H1 (cell line): Measurements from ENCODE around the gene MEGF11. TPM values are rescaled to one million over a fixed set of nuclear protein-coding genes. Genes with fewer than 3 reads are reported as not detected.

Source experiments
- CTCF ChIA-PET: fragments of 300-600 bp; sonication (Branson Sonifier 250); formaldehyde crosslinking; loops from one replicate; lab custom pipeline; 2021; ENCODE audit not compliant: partially characterized antibody; lab: Charles Lee
- POLR2A ChIA-PET: fragments of 300-600 bp; sonication (Branson Sonifier 250); formaldehyde crosslinking; loops from one replicate; lab custom pipeline; 2021; ENCODE audit warnings: inconsistent platforms; ENCODE audit not compliant: partially characterized antibody; lab: Charles Lee
- DNase-seq, 2 experiments: peaks; one replicate each; pipeline versions ENCODE4 v3.0.0 to v3.0.0-alpha.2; 2010 to 2022; ENCODE audit warnings: low spot score in 2 of 2, low read depth in 1 of 2, mixed read lengths in 1 of 2
- FAIRE-seq: peaks from 2 replicates; lab custom pipeline; 2011; peaks lifted over from hg19 to GRCh38; lab: Jason Lieb, UNC
- H2AFZ ChIP-seq: 2 replicates; pipeline ENCODE4 v1.8.1; 2012; ENCODE audit warnings: low read length, inconsistent platforms
- H2AK5ac ChIP-seq: 2 replicates; pipeline ENCODE4 v1.6.1; 2013; ENCODE audit warnings: low read depth, low read length
- H2BK120ac ChIP-seq: replicated peaks from 2 replicates; pipeline ENCODE3; 2013; ENCODE audit warnings: low read depth, low read length, inconsistent platforms
- H2BK12ac ChIP-seq: 2 replicates; pipeline ENCODE4 v1.6.1; 2013; ENCODE audit warnings: low read depth, low read length
- H2BK15ac ChIP-seq: 2 replicates; pipeline ENCODE4 v1.6.1; 2013; ENCODE audit warnings: low read length
- H2BK20ac ChIP-seq: 2 replicates; pipeline ENCODE4 v1.6.1; 2013; ENCODE audit warnings: low read length
- H2BK5ac ChIP-seq: 2 replicates; pipeline ENCODE4 v1.6.1; 2013; ENCODE audit warnings: low read depth, low read length
- H3K14ac ChIP-seq: 2 replicates; pipeline ENCODE4 v1.6.1; 2013; ENCODE audit warnings: inconsistent platforms; ENCODE audit not compliant: insufficient read length
- H3K18ac ChIP-seq: 2 replicates; pipeline ENCODE4 v1.6.1; 2013; ENCODE audit warnings: low read length; ENCODE audit errors: extremely low read depth
- H3K23ac ChIP-seq: 2 replicates; pipeline ENCODE4 v1.6.1; 2013; ENCODE audit warnings: inconsistent platforms; ENCODE audit not compliant: insufficient read length
- H3K23me2 ChIP-seq: 2 replicates; pipeline ENCODE4 v1.6.1; 2013; ENCODE audit warnings: low read depth, low read length
- H3K27ac ChIP-seq: 2 replicates; pipeline ENCODE4 v1.6.1; 2011; ENCODE audit warnings: low read depth, low read length, inconsistent platforms
- H3K27me3 ChIP-seq, 4 experiments: replicated peaks in 1 of 4; 1 replicate in 1 of 4; 2 replicates in 3 of 4; pipeline versions ENCODE4 v1.6.1 to v1.8.1; 2011 to 2013; ENCODE audit warnings: low read length in 3 of 4, mild to moderate bottlenecking in 3 of 4, inconsistent platforms in 2 of 4, mixed read lengths in 2 of 4, moderate library complexity in 1 of 4; ENCODE audit not compliant: control insufficient read depth in 3 of 4, insufficient read depth in 3 of 4; ENCODE audit errors: extremely low read depth in 1 of 4
- H3K36me3 ChIP-seq, 4 experiments: 2 replicates each; pipeline versions ENCODE4 v1.6.1 to v1.8.1; 2011 to 2013; ENCODE audit warnings: mild to moderate bottlenecking in 4 of 4, low read length in 3 of 4, moderate library complexity in 2 of 4, control low read depth in 1 of 4, inconsistent platforms in 1 of 4; ENCODE audit not compliant: insufficient read depth in 4 of 4, control insufficient read depth in 2 of 4
- H3K4ac ChIP-seq: replicated peaks from 2 replicates; pipeline ENCODE3; 2013; ENCODE audit warnings: low read length, low read depth, mixed read lengths, inconsistent platforms; ENCODE audit not compliant: insufficient read length
- H3K4me1 ChIP-seq, 4 experiments: replicated peaks in 1 of 4; 1 replicate in 1 of 4; 2 replicates in 3 of 4; pipeline versions ENCODE4 v1.6.1 to v1.8.1; 2011 to 2013; ENCODE audit warnings: low read length in 3 of 4, inconsistent platforms in 2 of 4, mixed read lengths in 1 of 4; ENCODE audit not compliant: insufficient read depth in 4 of 4, control insufficient read depth in 3 of 4
- H3K4me2 ChIP-seq, 2 experiments: 2 replicates each; pipeline versions ENCODE4 v1.6.1 to v1.8.1; 2011 to 2013; ENCODE audit warnings: low read depth in 2 of 2, low read length in 2 of 2, control low read depth in 1 of 2, inconsistent platforms in 1 of 2, mild to moderate bottlenecking in 1 of 2; ENCODE audit not compliant: insufficient read depth in 1 of 2
- H3K4me3 ChIP-seq, 4 experiments: fragments of 200-600, 300-600 bp in 1 of 4; sonication (generic), shearing (Covaris generic), sonication (Bioruptor Twin) in 1 of 4; 2 replicates each; pipeline versions ENCODE4 v1.5.1 to v1.8.1; 2011 to 2016; ENCODE audit warnings: low read length in 4 of 4, low read depth in 3 of 4, control low read depth in 2 of 4, inconsistent platforms in 2 of 4, mild to moderate bottlenecking in 2 of 4, mixed read lengths in 1 of 4, moderate library complexity in 1 of 4; ENCODE audit not compliant: insufficient read depth in 2 of 4; ENCODE audit errors: extremely low read depth in 1 of 4
- H3K56ac ChIP-seq: replicated peaks from 2 replicates; pipeline ENCODE3; 2013; ENCODE audit warnings: low read depth, mild to moderate bottlenecking, mixed read lengths, low read length, inconsistent platforms; ENCODE audit not compliant: insufficient read length
- H3K79me1 ChIP-seq: 2 replicates; pipeline ENCODE4 v1.6.1; 2013; ENCODE audit warnings: low read depth, low read length, control low read depth
- H3K79me2 ChIP-seq, 2 experiments: 2 replicates each; pipeline versions ENCODE4 v1.6.1 to v1.8.1; 2012 to 2013; ENCODE audit warnings: low read length in 2 of 2, mild to moderate bottlenecking in 2 of 2, inconsistent platforms in 1 of 2; ENCODE audit not compliant: insufficient read depth in 2 of 2, control insufficient read depth in 1 of 2
- H3K9ac ChIP-seq, 4 experiments: replicated peaks in 1 of 4; 1 replicate in 1 of 4; 2 replicates in 3 of 4; pipeline versions ENCODE4 v1.6.1 to v1.8.1; 2011 to 2013; ENCODE audit warnings: low read depth in 3 of 4, low read length in 3 of 4, control low read depth in 2 of 4, mild to moderate bottlenecking in 2 of 4, moderate library complexity in 2 of 4, inconsistent platforms in 1 of 4; ENCODE audit errors: extremely low read depth in 1 of 4
- H3K9me3 ChIP-seq, 2 experiments: 2 replicates each; pipeline versions ENCODE4 v1.6.1 to v1.8.1; 2012 to 2013; ENCODE audit warnings: mild to moderate bottlenecking in 2 of 2, moderate library complexity in 2 of 2, control low read depth in 1 of 2, inconsistent platforms in 1 of 2, low read depth in 1 of 2, low read length in 1 of 2, mixed read lengths in 1 of 2; ENCODE audit not compliant: insufficient read depth in 2 of 2
- H4K20me1 ChIP-seq, 2 experiments: replicated peaks in 1 of 2; 2 replicates each; pipeline versions ENCODE3 to v1.8.1; 2011 to 2013; ENCODE audit warnings: inconsistent platforms in 2 of 2, low read length in 2 of 2, mild to moderate bottlenecking in 1 of 2; ENCODE audit not compliant: insufficient read depth in 2 of 2, control insufficient read depth in 1 of 2
- H4K5ac ChIP-seq: 2 replicates; pipeline ENCODE4 v1.6.1; 2013; ENCODE audit warnings: low read length, low read depth, mixed read lengths, inconsistent platforms; ENCODE audit not compliant: insufficient read length
- H4K8ac ChIP-seq: 2 replicates; pipeline ENCODE4 v1.8.0; 2013; ENCODE audit warnings: mild to moderate bottlenecking, moderate library complexity, low read length, inconsistent platforms; ENCODE audit not compliant: insufficient read depth; ENCODE audit errors: extremely low read depth
- H4K91ac ChIP-seq: replicated peaks from 2 replicates; pipeline ENCODE3; 2013; ENCODE audit warnings: low read length, mixed read lengths, inconsistent platforms; ENCODE audit not compliant: insufficient read length
- BRCA1 ChIP-seq: IDR thresholded peaks from 2 replicates; pipeline ENCODE4 v1.6.1; 2012; ENCODE audit warnings: low read depth, low read length, improper control_type of control experiment
- HDAC2 ChIP-seq, 2 experiments: fragments of 300-600 bp in 1 of 2; sonication (generic) in 1 of 2; IDR thresholded peaks; 2 replicates each; pipeline ENCODE4 v1.6.1; 2011 to 2012; ENCODE audit warnings: low read depth in 2 of 2, low read length in 2 of 2, mild to moderate bottlenecking in 2 of 2, moderate library complexity in 2 of 2, borderline replicate concordance in 1 of 2, inconsistent platforms in 1 of 2
- HDAC6 ChIP-seq: IDR thresholded peaks from one replicate; pipeline ENCODE4 v1.7.1; 2012; ENCODE audit warnings: low read depth, mild to moderate bottlenecking, inconsistent platforms, low read length, moderate library complexity
- RAD21 ChIP-seq, 2 experiments: IDR thresholded peaks in 1 of 2; conservative IDR thresholded peaks in 1 of 2; 2 replicates each; pipeline ENCODE4 v1.6.1; 2011; ENCODE audit warnings: low read depth in 2 of 2, low read length in 2 of 2, improper control_type of control experiment in 1 of 2, inconsistent platforms in 1 of 2, mild to moderate bottlenecking in 1 of 2, moderate library complexity in 1 of 2
- RXRA ChIP-seq: IDR thresholded peaks from 2 replicates; pipeline ENCODE4 v1.6.1; 2011; ENCODE audit warnings: low read depth, mild to moderate bottlenecking, low read length, moderate library complexity; ENCODE audit not compliant: insufficient read depth
- TBP ChIP-seq: IDR thresholded peaks from 2 replicates; pipeline ENCODE4 v1.6.1; 2011; ENCODE audit warnings: low read depth, low read length, improper control_type of control experiment
- TEAD4 ChIP-seq: IDR thresholded peaks from 2 replicates; pipeline ENCODE4 v1.6.1; 2012; ENCODE audit warnings: low read depth, low read length, inconsistent platforms, mixed read lengths
- polyA plus RNA-seq, 7 experiments: library from polyadenylated mRNA; depleted of rRNA in 3 of 7; stranded (reverse) in 5 of 7; unstranded in 2 of 7; fragments of >200 nt in 5 of 7; fragments of 200-250 nt in 2 of 7; gene quantifications; 1 replicate in 5 of 7; 2 replicates in 1 of 7; 4 replicates in 1 of 7; pipeline versions ENCODE4 v1.2.1 to v1.2.3, GENCODE V29; 2011 to 2013; ENCODE audit warnings: missing spikeins in 2 of 7, mixed read lengths in 2 of 7
- total RNA-seq: library from RNA; stranded (reverse); fragmentation: NEBNext Ultra II Directional; extraction: Animal tissue kit (Norgen Biotek cat#: 25700); gene quantifications from 2 replicates; pipeline ENCODE4 v1.2.1, GENCODE V29; 2021
- TF ChIP-seq, protein P1 (sequence below), 3 experiments: IDR thresholded peaks; 1 replicate in 2 of 3; 2 replicates in 1 of 3; pipeline versions ENCODE4 v1.5.1 to v1.6.1; 2011; ENCODE audit warnings: low read length in 3 of 3, mild to moderate bottlenecking in 3 of 3, inconsistent platforms in 2 of 3, low read depth in 1 of 3, moderate library complexity in 1 of 3; ENCODE audit not compliant: insufficient read depth in 1 of 3; ENCODE audit errors: control extremely low read depth in 1 of 3
- TF ChIP-seq, protein P2 (sequence below): IDR thresholded peaks from 2 replicates; pipeline ENCODE4 v1.6.1; 2012; ENCODE audit warnings: inconsistent platforms

Gene MEGF11
- total and polyA plus RNA-seq, 2 of the 8 experiments (the other 6 are each of a cell fraction or from before 2014, with no cell fraction given), result 4.4 to 4.8 TPM

DNA sequence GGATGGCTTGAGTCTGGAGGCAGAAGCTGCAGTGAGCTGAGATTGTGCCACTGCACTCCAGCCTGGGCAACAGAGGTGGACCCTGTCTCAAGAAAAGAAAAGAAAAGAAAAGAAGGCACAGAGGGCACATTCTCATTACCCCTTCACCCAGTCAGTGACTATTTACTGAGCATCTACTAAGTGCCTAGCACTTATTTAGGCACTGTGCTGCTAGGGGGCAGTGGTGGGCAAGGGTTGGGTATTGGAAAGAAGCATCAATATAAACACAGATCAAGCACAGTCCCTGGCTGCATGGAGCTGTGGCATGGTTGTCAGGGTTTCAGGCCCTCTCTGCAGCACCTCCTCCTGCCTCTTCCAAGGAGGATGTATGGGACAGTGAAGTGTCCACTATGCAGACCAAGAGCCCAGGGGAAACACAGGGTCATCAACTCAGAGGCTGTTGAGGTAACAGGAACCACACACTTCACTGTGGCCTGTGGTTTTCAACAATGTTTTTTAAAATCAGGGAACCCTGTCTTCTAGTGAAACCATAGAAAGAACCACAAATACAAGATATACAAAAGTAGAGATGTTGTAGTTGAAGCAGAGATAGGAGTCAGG, 245.8 kb downstream of the MEGF11 start:
- no peak overlapping the region for H2BK5ac ChIP-seq
- peaks cover 0 to 2% of the 10 kb centered on the region in 2 experiments for H4K20me1 ChIP-seq
- ChIA-PET CTCF (interaction anchor here (0.6 to 1.5 kb wide), 10 partner anchors 9 to 88 kb away, joined by 3 to 4 read pairs (median 3); no protein-coding TSS in a partner anchor), POLR2A (no interaction called here)
- no peak overlapping the region for H3K27ac ChIP-seq
- no peaks in the 10 kb centered on the region for H3K36me3 ChIP-seq
- no peak overlapping the region for H2AK5ac ChIP-seq
- no peak overlapping the region; the same call in 1 of the 2 replicates for H2BK15ac ChIP-seq
- no peak overlapping the region for H3K23ac ChIP-seq
- no peak overlapping the region for H4K5ac ChIP-seq
- H3K4ac ChIP-seq, result no peak overlapping the region
- no peak overlapping the region for H4K8ac ChIP-seq
- no peak overlapping the region for H3K4me2 ChIP-seq
- no peak overlapping the region for H3K56ac ChIP-seq
- H3K14ac ChIP-seq, result no peak overlapping the region
- no peak overlapping the region for H2AFZ ChIP-seq
- H4K91ac ChIP-seq, result no peak overlapping the region
- H3K9ac ChIP-seq, result no peak overlapping the region
- FAIRE-seq (no peak), DNase-seq (peak in 1 of 2 experiments; percentile 67)
- H3K79me1 ChIP-seq, result no peaks in the 10 kb centered on the region
- H3K4me3 ChIP-seq, result no peak overlapping the region
- no peak overlapping the region for H2BK20ac ChIP-seq
- no peaks in the 10 kb centered on the region for H3K4me1 ChIP-seq
- H3K9me3 ChIP-seq, result no peaks in the 10 kb centered on the region
- H3K18ac ChIP-seq, result no peak overlapping the region
- H3K79me2 ChIP-seq, result no peaks in the 10 kb centered on the region
- H2BK120ac ChIP-seq, result no peak overlapping the region
- no peaks in the 10 kb centered on the region for H3K23me2 ChIP-seq
- no peak overlapping the region for H2BK12ac ChIP-seq
- no peaks in the 10 kb centered on the region for H3K27me3 ChIP-seq
- TF ChIP-seq, protein P1, sequence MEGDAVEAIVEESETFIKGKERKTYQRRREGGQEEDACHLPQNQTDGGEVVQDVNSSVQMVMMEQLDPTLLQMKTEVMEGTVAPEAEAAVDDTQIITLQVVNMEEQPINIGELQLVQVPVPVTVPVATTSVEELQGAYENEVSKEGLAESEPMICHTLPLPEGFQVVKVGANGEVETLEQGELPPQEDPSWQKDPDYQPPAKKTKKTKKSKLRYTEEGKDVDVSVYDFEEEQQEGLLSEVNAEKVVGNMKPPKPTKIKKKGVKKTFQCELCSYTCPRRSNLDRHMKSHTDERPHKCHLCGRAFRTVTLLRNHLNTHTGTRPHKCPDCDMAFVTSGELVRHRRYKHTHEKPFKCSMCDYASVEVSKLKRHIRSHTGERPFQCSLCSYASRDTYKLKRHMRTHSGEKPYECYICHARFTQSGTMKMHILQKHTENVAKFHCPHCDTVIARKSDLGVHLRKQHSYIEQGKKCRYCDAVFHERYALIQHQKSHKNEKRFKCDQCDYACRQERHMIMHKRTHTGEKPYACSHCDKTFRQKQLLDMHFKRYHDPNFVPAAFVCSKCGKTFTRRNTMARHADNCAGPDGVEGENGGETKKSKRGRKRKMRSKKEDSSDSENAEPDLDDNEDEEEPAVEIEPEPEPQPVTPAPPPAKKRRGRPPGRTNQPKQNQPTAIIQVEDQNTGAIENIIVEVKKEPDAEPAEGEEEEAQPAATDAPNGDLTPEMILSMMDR (IDR thresholded peaks at IDR 0.05; ENCODE audit: control extremely low read depth in 1 of 3, insufficient read depth in 1 of 3, low read depth in 1 of 3, low read length in 3 of 3), result peak; percentile 18 to 74 (median 55)
- TF ChIP-seq TBP (no peak), BRCA1 (no peak), RXRA (no peak), HDAC6 (no peak), HDAC2 (IDR thresholded peaks at IDR 0.05; ENCODE audit: borderline replicate concordance in 1 of 2, low read depth in 2 of 2, low read length in 2 of 2) (no peak), TEAD4 (no peak), RAD21 (IDR thresholded peaks at IDR 0.05 in 1 of 2, conservative IDR thresholded peaks at IDR 0.05 in 1 of 2; ENCODE audit: low read depth in 2 of 2, low read length in 2 of 2) (peak; percentile 78 to 85)
- TF ChIP-seq, protein P2, sequence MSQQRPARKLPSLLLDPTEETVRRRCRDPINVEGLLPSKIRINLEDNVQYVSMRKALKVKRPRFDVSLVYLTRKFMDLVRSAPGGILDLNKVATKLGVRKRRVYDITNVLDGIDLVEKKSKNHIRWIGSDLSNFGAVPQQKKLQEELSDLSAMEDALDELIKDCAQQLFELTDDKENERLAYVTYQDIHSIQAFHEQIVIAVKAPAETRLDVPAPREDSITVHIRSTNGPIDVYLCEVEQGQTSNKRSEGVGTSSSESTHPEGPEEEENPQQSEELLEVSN, result no peak
